GM23338 (cell line): ENCODE measurements around the gene PGLYRP2. TPM values are rescaled to one million over a fixed set of nuclear protein-coding genes. Genes with fewer than 3 reads are reported as not detected.

Source experiments
- ATAC-seq: fragments of 200-7000 bp; cut with Tn5 transposase; 3 replicates; pipeline ENCODE4 v1.9.1; 2020
- DNase-seq: peaks from one replicate; pipeline ENCODE4 v3.0.0-alpha.2; 2015; ENCODE audit warnings: low spot score
- H2AFZ ChIP-seq: fragments of 200-600 bp; sonication (generic); 2 replicates; pipeline ENCODE4 v1.8.0; 2016; ENCODE audit warnings: antibody characterized with exemption, mild to moderate bottlenecking, moderate library complexity
- H3F3A ChIP-seq: fragments of 200-600 bp; sonication (generic); replicated peaks from 2 replicates; pipeline ENCODE4 v1.8.0; 2017; ENCODE audit warnings: antibody characterized with exemption, mixed run types, low read depth
- H3K27ac ChIP-seq: fragments of 200-600 bp; sonication (generic); 2 replicates; pipeline ENCODE4 v1.6.1; 2016; ENCODE audit warnings: low read depth
- H3K27me3 ChIP-seq: fragments of 200-600 bp; sonication (generic); 2 replicates; pipeline ENCODE4 v1.8.0; 2016; ENCODE audit warnings: mild to moderate bottlenecking, mixed run types, moderate library complexity; ENCODE audit not compliant: insufficient read depth
- H3K36me3 ChIP-seq: fragments of 200-600 bp; sonication (generic); 2 replicates; pipeline ENCODE4 v1.8.0; 2016; ENCODE audit warnings: mild to moderate bottlenecking; ENCODE audit not compliant: insufficient read depth
- H3K4me1 ChIP-seq: fragments of 200-600 bp; sonication (generic); 2 replicates; pipeline ENCODE4 v1.8.0; 2016; ENCODE audit warnings: mild to moderate bottlenecking, moderate library complexity; ENCODE audit not compliant: insufficient read depth
- H3K4me2 ChIP-seq: fragments of 200-600 bp; sonication (generic); 2 replicates; pipeline ENCODE4 v1.7.1; 2017; ENCODE audit warnings: mixed run types
- H3K4me3 ChIP-seq: fragments of 200-600 bp; sonication (generic); 2 replicates; pipeline ENCODE4 v1.6.1; 2016; ENCODE audit warnings: mixed run types
- H3K79me2 ChIP-seq: fragments of 200-600 bp; sonication (generic); replicated peaks from 2 replicates; pipeline ENCODE4 v1.8.0; 2017; ENCODE audit warnings: mild to moderate bottlenecking; ENCODE audit not compliant: insufficient read depth
- H3K9me2 ChIP-seq: fragments of 200-600 bp; sonication (generic); 2 replicates; pipeline ENCODE4 v1.8.0; 2017; ENCODE audit not compliant: insufficient read depth
- H4K20me1 ChIP-seq: fragments of 200-600 bp; sonication (generic); replicated peaks from 2 replicates; pipeline ENCODE4 v1.8.0; 2017; ENCODE audit warnings: mild to moderate bottlenecking; ENCODE audit not compliant: insufficient read depth
- H3K27ac Mint-ChIP-seq: 2 replicates; pipeline ENCODE4 v1.8.0; 2020; ENCODE audit warnings: inconsistent platforms, mild to moderate bottlenecking, moderate library complexity, mixed read lengths
- H3K27me3 Mint-ChIP-seq: 3 replicates; pipeline ENCODE4 v1.8.0; 2022; ENCODE audit warnings: low read depth, mild to moderate bottlenecking, moderate library complexity, mixed read lengths, inconsistent platforms; ENCODE audit not compliant: insufficient read depth, poor library complexity
- H3K36me3 Mint-ChIP-seq: 3 replicates; pipeline ENCODE4 v1.8.0; 2021; ENCODE audit warnings: low read depth, mild to moderate bottlenecking, inconsistent platforms, moderate library complexity, mixed read lengths
- H3K4me1 Mint-ChIP-seq: 3 replicates; pipeline ENCODE4 v1.8.0; 2020; ENCODE audit warnings: mild to moderate bottlenecking, inconsistent platforms, mixed read lengths
- H3K4me3 Mint-ChIP-seq: 3 replicates; pipeline ENCODE4 v1.8.0; 2021; ENCODE audit warnings: moderate library complexity, mild to moderate bottlenecking, inconsistent platforms, mixed read lengths
- H3K9me3 Mint-ChIP-seq: 3 replicates; pipeline ENCODE4 v1.8.0; 2020; ENCODE audit warnings: moderate library complexity, mild to moderate bottlenecking, inconsistent platforms, mixed read lengths
- CREB1 ChIP-seq: fragments of 250-450 bp; sonication (Bioruptor Pico); IDR thresholded peaks from 2 replicates; pipeline ENCODE4 v1.5.0; 2020; ENCODE audit warnings: low read depth, mild to moderate bottlenecking, moderate library complexity
- ETS1 ChIP-seq: IDR thresholded peaks from 2 replicates; pipeline ENCODE4 v1.6.1; 2016; ENCODE audit warnings: antibody characterized with exemption
- EZH2 ChIP-seq: fragments of 200-600 bp; sonication (generic); IDR thresholded peaks from one replicate; pipeline ENCODE4 v1.8.0; 2017; ENCODE audit warnings: antibody characterized with exemption, mild to moderate bottlenecking, low read depth; ENCODE audit not compliant: unreplicated experiment
- EZH2phosphoT487 ChIP-seq: fragments of 200-600 bp; sonication (generic); IDR thresholded peaks from one replicate; pipeline ENCODE4 v1.8.1; 2018; ENCODE audit warnings: antibody characterized with exemption; ENCODE audit not compliant: unreplicated experiment
- JUNB ChIP-seq: IDR thresholded peaks from one replicate; pipeline ENCODE4 v1.6.1; 2016; ENCODE audit warnings: antibody characterized with exemption; ENCODE audit not compliant: unreplicated experiment
- NANOG ChIP-seq: IDR thresholded peaks from 2 replicates; pipeline ENCODE4 v1.6.1; 2016; ENCODE audit warnings: antibody characterized with exemption, borderline replicate concordance
- POLR2AphosphoS5 ChIP-seq: IDR thresholded peaks from 2 replicates; pipeline ENCODE4 v1.6.1; 2016; ENCODE audit warnings: antibody characterized with exemption, low read depth
- STAT1 ChIP-seq: IDR thresholded peaks from one replicate; pipeline ENCODE4 v1.6.1; 2016; ENCODE audit warnings: antibody characterized with exemption; ENCODE audit not compliant: unreplicated experiment
- ZNF114 ChIP-seq: fragments of 250-450 bp; sonication (Bioruptor Pico); IDR thresholded peaks from 2 replicates; pipeline ENCODE4 v1.5.0; 2020; ENCODE audit warnings: mild to moderate bottlenecking, moderate library complexity
- ZNF331 ChIP-seq: fragments of 250-450 bp; sonication (Bioruptor Pico); IDR thresholded peaks from 2 replicates; pipeline ENCODE4 v1.5.0; 2020; ENCODE audit warnings: low read depth, mild to moderate bottlenecking, moderate library complexity
- ZNF462 ChIP-seq: fragments of 250-450 bp; sonication (Bioruptor Pico); IDR thresholded peaks from 2 replicates; pipeline ENCODE4 v1.5.0; 2020; ENCODE audit warnings: mild to moderate bottlenecking, moderate library complexity
- polyA plus RNA-seq: library from polyadenylated mRNA; unstranded; fragments of >200 nt; fragmentation: Nextera tagmentation; extraction: Ambion mirVana; gene quantifications from 2 replicates; pipeline ENCODE4 v1.2.1, GENCODE V29; 2016
- total RNA-seq: library from RNA; depleted of rRNA; stranded (reverse); fragments of >200 nt; shearing (Covaris generic); gene quantifications from 2 replicates; pipeline ENCODE4 v1.2.3, GENCODE V29; 2014
- TF ChIP-seq, protein P1 (sequence below): IDR thresholded peaks from one replicate; pipeline ENCODE4 v1.6.1; 2018; ENCODE audit warnings: antibody characterized with exemption; ENCODE audit not compliant: unreplicated experiment
- TF ChIP-seq, protein P2 (sequence below), 2 experiments: fragments of 200-600 bp in 1 of 2; sonication (generic) in 1 of 2; conservative IDR thresholded peaks; 2 replicates each; pipeline versions ENCODE4 v1.5.1 to v1.6.1; 2016 to 2017; ENCODE audit warnings: antibody characterized with exemption in 2 of 2, low read depth in 2 of 2, mild to moderate bottlenecking in 2 of 2, moderate library complexity in 1 of 2

Gene PGLYRP2
- total and polyA plus RNA-seq, 2 experiments from 2014 or later, result not detected

GRCh38 chr19:15436826-15437110, 42.5 kb downstream of the PGLYRP2 start:
- Mint-ChIP-seq H3K4me3 (no peak overlapping the region), H3K27me3 (peaks cover 5% of the 10 kb centered on the region), H3K4me1 (peaks cover 8% of the 10 kb centered on the region), H3K27ac (no peak overlapping the region), H3K36me3 (no peaks in the 10 kb centered on the region), H3K9me3 (no peaks in the 10 kb centered on the region; the same call in 2 of the 3 replicates)
- Histone ChIP-seq H3K4me1 (no peaks in the 10 kb centered on the region), H3K4me3 (no peak overlapping the region), H3K9me2 (no peaks in the 10 kb centered on the region), H3K4me2 (no peak overlapping the region), H3K27ac (no peak overlapping the region), H3K79me2 (peaks cover 2% of the 10 kb centered on the region; the same call in 1 of the 2 replicates), H3F3A (peaks cover 4% of the 10 kb centered on the region; the same call in 1 of the 2 replicates), H2AFZ (no peak overlapping the region), H4K20me1 (peaks cover 2% of the 10 kb centered on the region; the same call in 1 of the 2 replicates), H3K36me3 (no peaks in the 10 kb centered on the region), H3K27me3 (no peaks in the 10 kb centered on the region)
- TF ChIP-seq STAT1, result no peak
- TF ChIP-seq, protein P1, sequence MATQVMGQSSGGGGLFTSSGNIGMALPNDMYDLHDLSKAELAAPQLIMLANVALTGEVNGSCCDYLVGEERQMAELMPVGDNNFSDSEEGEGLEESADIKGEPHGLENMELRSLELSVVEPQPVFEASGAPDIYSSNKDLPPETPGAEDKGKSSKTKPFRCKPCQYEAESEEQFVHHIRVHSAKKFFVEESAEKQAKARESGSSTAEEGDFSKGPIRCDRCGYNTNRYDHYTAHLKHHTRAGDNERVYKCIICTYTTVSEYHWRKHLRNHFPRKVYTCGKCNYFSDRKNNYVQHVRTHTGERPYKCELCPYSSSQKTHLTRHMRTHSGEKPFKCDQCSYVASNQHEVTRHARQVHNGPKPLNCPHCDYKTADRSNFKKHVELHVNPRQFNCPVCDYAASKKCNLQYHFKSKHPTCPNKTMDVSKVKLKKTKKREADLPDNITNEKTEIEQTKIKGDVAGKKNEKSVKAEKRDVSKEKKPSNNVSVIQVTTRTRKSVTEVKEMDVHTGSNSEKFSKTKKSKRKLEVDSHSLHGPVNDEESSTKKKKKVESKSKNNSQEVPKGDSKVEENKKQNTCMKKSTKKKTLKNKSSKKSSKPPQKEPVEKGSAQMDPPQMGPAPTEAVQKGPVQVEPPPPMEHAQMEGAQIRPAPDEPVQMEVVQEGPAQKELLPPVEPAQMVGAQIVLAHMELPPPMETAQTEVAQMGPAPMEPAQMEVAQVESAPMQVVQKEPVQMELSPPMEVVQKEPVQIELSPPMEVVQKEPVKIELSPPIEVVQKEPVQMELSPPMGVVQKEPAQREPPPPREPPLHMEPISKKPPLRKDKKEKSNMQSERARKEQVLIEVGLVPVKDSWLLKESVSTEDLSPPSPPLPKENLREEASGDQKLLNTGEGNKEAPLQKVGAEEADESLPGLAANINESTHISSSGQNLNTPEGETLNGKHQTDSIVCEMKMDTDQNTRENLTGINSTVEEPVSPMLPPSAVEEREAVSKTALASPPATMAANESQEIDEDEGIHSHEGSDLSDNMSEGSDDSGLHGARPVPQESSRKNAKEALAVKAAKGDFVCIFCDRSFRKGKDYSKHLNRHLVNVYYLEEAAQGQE, result no peak
- TF ChIP-seq EZH2phosphoT487, result no peak
- no peak for TF ChIP-seq NANOG
- TF ChIP-seq ETS1, result no peak
- no peak for TF ChIP-seq ZNF331 (CRISPR knock-in tag)
- no peak for TF ChIP-seq JUNB
- TF ChIP-seq POLR2AphosphoS5, result no peak
- TF ChIP-seq EZH2, result no peak
- TF ChIP-seq ZNF114 (CRISPR knock-in tag), result no peak
- TF ChIP-seq, protein P2, sequence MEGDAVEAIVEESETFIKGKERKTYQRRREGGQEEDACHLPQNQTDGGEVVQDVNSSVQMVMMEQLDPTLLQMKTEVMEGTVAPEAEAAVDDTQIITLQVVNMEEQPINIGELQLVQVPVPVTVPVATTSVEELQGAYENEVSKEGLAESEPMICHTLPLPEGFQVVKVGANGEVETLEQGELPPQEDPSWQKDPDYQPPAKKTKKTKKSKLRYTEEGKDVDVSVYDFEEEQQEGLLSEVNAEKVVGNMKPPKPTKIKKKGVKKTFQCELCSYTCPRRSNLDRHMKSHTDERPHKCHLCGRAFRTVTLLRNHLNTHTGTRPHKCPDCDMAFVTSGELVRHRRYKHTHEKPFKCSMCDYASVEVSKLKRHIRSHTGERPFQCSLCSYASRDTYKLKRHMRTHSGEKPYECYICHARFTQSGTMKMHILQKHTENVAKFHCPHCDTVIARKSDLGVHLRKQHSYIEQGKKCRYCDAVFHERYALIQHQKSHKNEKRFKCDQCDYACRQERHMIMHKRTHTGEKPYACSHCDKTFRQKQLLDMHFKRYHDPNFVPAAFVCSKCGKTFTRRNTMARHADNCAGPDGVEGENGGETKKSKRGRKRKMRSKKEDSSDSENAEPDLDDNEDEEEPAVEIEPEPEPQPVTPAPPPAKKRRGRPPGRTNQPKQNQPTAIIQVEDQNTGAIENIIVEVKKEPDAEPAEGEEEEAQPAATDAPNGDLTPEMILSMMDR (conservative IDR thresholded peaks at IDR 0.05; ENCODE audit: low read depth in 2 of 2), result no peak
- no peak for TF ChIP-seq ZNF462 (CRISPR knock-in tag)
- TF ChIP-seq CREB1 (CRISPR knock-in tag), result no peak
- DNase-seq, result no peak
- no peak for ATAC-seq
